Loucy (cell line): ENCODE measurements around the gene ATP5F1B.

ENCODE experiments used
- H2AFZ ChIP-seq: fragments of 200-600 bp; sonication (generic); 2 replicates; pipeline ENCODE4 v1.6.0; 2016; ENCODE audit warnings: antibody characterized with exemption, mild to moderate bottlenecking, low read length, moderate library complexity
- H3F3A ChIP-seq: fragments of 200-600 bp; 2 replicates; pipeline ENCODE4 v1.6.0; 2016; ENCODE audit warnings: antibody characterized with exemption, low read depth, mild to moderate bottlenecking
- H3K27me3 ChIP-seq: fragments of 200-600 bp; sonication (generic); 2 replicates; pipeline ENCODE4 v1.6.1; 2014; ENCODE audit warnings: low read length, mild to moderate bottlenecking; ENCODE audit not compliant: insufficient read depth, poor library complexity, severe bottlenecking
- H3K36me3 ChIP-seq: fragments of 200-600 bp; sonication (generic); 2 replicates; pipeline ENCODE4 v1.6.1; 2016; ENCODE audit warnings: low read length; ENCODE audit not compliant: insufficient read depth
- H3K4me1 ChIP-seq: fragments of 200-600 bp; sonication (generic); 2 replicates; pipeline ENCODE4 v1.5.1; 2014; ENCODE audit warnings: low read length, mild to moderate bottlenecking; ENCODE audit not compliant: insufficient read depth, poor library complexity, severe bottlenecking
- H3K4me2 ChIP-seq: fragments of 200-600 bp; sonication (generic); 2 replicates; pipeline ENCODE4 v1.6.0; 2014; ENCODE audit warnings: antibody characterized with exemption, low read length, low read depth, mild to moderate bottlenecking; ENCODE audit not compliant: poor library complexity, severe bottlenecking
- H3K4me3 ChIP-seq: fragments of 200-600 bp; sonication (generic); 2 replicates; pipeline ENCODE4 v1.5.1; 2014; ENCODE audit warnings: low read length, mild to moderate bottlenecking, mixed read lengths; ENCODE audit not compliant: poor library complexity, severe bottlenecking
- H3K79me2 ChIP-seq: fragments of 200-600 bp; sonication (generic); 2 replicates; pipeline ENCODE4 v1.6.1; 2014; ENCODE audit warnings: low read length; ENCODE audit not compliant: insufficient read depth
- H3K9ac ChIP-seq: fragments of 200-600 bp; sonication (generic); 2 replicates; pipeline ENCODE4 v1.6.0; 2014; ENCODE audit warnings: mild to moderate bottlenecking, low read depth, low read length, moderate library complexity; ENCODE audit not compliant: poor library complexity, severe bottlenecking
- H3K9me2 ChIP-seq: fragments of 200-600 bp; sonication (generic); replicated peaks from 2 replicates; pipeline ENCODE4 v1.6.1; 2016; ENCODE audit warnings: low read depth, low read length, mixed read lengths
- H3K9me3 ChIP-seq: fragments of 200-600 bp; sonication (generic); 2 replicates; pipeline ENCODE4 v1.6.1; 2014; ENCODE audit warnings: mild to moderate bottlenecking, antibody characterized with exemption, low read length, low read depth; ENCODE audit not compliant: insufficient read depth
- H4K20me1 ChIP-seq: fragments of 200-600 bp; sonication (generic); 2 replicates; pipeline ENCODE4 v1.6.0; 2014; ENCODE audit warnings: antibody characterized with exemption, low read length, mild to moderate bottlenecking; ENCODE audit not compliant: insufficient read depth, poor library complexity, severe bottlenecking
- EZH2phosphoT487 ChIP-seq: fragments of 200-600 bp; IDR thresholded peaks from 2 replicates; pipeline ENCODE4 v1.6.1; 2018; ENCODE audit warnings: antibody characterized with exemption, mild to moderate bottlenecking, moderate library complexity, borderline replicate concordance
- TF ChIP-seq, protein P1 (sequence below): fragments of 200-600 bp; sonication (generic); conservative IDR thresholded peaks from 2 replicates; pipeline ENCODE4 v1.5.1; 2014; ENCODE audit warnings: mild to moderate bottlenecking, antibody characterized with exemption, low read length

Gene ATP5F1B

DNA sequence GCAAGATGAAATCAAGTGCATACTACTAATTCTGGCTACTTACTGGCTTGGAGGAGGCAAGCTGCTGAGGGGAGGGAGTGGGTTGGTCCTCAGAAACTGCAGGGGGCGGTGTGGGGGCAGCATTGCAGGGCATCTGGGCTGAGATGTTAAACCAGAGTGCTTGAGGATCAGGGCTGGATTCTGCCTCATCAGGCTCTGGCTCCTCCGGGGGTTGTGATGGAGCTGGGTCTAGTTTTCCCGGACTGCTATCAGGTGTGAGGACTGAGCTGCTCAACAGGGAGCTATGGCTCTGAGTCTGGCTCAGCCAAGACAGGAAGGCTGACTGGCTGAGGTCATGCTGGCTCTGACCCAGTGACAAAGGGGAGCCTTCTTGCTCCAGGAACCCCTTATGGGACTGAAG, 44.3 kb downstream of the ATP5F1B start:
- H3K4me3 ChIP-seq: no peak overlapping the region
- peaks cover 92% of the 10 kb centered on the region for H3K36me3 ChIP-seq
- no peaks in the 10 kb centered on the region for H3K27me3 ChIP-seq
- H3K79me2 ChIP-seq: no peaks in the 10 kb centered on the region
- H4K20me1 ChIP-seq: no peaks in the 10 kb centered on the region
- no peaks in the 10 kb centered on the region for H3F3A ChIP-seq
- no peak overlapping the region for H2AFZ ChIP-seq
- no peak overlapping the region for H3K9ac ChIP-seq
- no peaks in the 10 kb centered on the region for H3K9me2 ChIP-seq
- H3K9me3 ChIP-seq: no peaks in the 10 kb centered on the region
- no peak for TF ChIP-seq EZH2phosphoT487
- TF ChIP-seq, protein P1, sequence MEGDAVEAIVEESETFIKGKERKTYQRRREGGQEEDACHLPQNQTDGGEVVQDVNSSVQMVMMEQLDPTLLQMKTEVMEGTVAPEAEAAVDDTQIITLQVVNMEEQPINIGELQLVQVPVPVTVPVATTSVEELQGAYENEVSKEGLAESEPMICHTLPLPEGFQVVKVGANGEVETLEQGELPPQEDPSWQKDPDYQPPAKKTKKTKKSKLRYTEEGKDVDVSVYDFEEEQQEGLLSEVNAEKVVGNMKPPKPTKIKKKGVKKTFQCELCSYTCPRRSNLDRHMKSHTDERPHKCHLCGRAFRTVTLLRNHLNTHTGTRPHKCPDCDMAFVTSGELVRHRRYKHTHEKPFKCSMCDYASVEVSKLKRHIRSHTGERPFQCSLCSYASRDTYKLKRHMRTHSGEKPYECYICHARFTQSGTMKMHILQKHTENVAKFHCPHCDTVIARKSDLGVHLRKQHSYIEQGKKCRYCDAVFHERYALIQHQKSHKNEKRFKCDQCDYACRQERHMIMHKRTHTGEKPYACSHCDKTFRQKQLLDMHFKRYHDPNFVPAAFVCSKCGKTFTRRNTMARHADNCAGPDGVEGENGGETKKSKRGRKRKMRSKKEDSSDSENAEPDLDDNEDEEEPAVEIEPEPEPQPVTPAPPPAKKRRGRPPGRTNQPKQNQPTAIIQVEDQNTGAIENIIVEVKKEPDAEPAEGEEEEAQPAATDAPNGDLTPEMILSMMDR: peak; percentile 59
- no peak overlapping the region for H3K4me2 ChIP-seq
- no peaks in the 10 kb centered on the region for H3K4me1 ChIP-seq

DNA sequence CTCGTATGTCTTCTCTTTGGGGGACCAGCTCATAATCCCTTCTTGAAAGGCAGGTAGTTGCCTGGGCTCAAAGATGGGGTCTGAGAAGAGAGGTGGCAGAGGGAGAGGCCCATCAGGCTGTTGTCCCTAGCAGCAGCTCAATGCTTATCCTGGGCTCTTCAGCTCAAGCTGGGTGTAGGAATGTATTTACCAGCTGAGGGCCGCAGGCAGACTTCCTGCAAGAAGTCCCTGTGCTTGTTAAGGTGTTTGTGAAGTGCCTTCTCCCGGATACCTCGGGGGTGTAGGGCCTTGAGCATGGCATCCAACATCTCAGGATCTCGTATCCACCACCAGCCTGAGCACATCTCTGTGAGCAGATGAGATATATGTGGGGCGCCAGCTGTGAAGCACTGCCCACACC, 45.0 kb downstream of the ATP5F1B start:
- Histone ChIP-seq H3K27me3 (no peaks in the 10 kb centered on the region), H3K4me3 (no peak overlapping the region), H2AFZ (no peak overlapping the region), H3K4me1 (no peaks in the 10 kb centered on the region), H3K9ac (no peak overlapping the region), H3K9me3 (no peaks in the 10 kb centered on the region), H3F3A (no peaks in the 10 kb centered on the region), H3K9me2 (no peaks in the 10 kb centered on the region), H3K79me2 (no peaks in the 10 kb centered on the region), H3K4me2 (no peak overlapping the region), H3K36me3 (peaks cover 85% of the 10 kb centered on the region), H4K20me1 (no peaks in the 10 kb centered on the region)
- TF ChIP-seq, protein P1: no peak
- TF ChIP-seq EZH2phosphoT487: no peak

DNA sequence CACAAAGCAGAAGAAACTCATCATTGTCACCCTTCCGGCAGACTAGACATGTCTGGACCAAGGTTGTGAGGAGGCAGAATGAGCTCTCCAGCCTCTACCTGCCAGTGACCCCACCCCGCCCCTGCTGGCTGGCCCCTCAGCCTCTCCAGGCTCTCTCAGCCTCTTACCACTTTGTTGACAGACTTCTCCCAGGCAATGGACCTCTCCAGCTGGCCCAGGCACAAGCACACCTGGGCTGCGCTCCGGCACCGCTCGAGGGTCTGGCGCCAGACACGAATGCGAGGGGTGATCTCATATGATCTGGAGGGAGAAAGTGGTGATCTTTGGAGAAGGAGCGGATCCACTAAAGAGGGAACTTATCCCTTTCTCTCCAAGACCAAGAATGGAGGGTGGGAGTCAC, 46.0 kb downstream of the ATP5F1B start:
- Histone ChIP-seq H3F3A (no peaks in the 10 kb centered on the region), H3K4me3 (no peak overlapping the region), H3K9me2 (no peaks in the 10 kb centered on the region), H3K9me3 (no peaks in the 10 kb centered on the region), H3K9ac (no peak overlapping the region), H3K4me1 (no peaks in the 10 kb centered on the region), H3K79me2 (no peaks in the 10 kb centered on the region), H4K20me1 (no peaks in the 10 kb centered on the region), H2AFZ (no peak overlapping the region), H3K4me2 (no peak overlapping the region), H3K36me3 (peaks cover 76% of the 10 kb centered on the region), H3K27me3 (no peaks in the 10 kb centered on the region)
- TF ChIP-seq, protein P1: no peak
- no peak for TF ChIP-seq EZH2phosphoT487
